GM18909 (cell line): ENCODE measurements around the gene BRINP3.
"Not testable (repeated sequence)": the region's sequence is repeated elsewhere in the genome, so short reads cannot be mapped to it uniquely, and the experiment has no call there.

Experiments used
- ATAC-seq: cut with Tn5 transposase; IDR thresholded peaks from one replicate; pipeline ENCODE4 v1.9.1; 2021; ENCODE audit warnings: mild to moderate bottlenecking; ENCODE audit not compliant: unreplicated experiment, poor library complexity

BRINP3 gene

DNA sequence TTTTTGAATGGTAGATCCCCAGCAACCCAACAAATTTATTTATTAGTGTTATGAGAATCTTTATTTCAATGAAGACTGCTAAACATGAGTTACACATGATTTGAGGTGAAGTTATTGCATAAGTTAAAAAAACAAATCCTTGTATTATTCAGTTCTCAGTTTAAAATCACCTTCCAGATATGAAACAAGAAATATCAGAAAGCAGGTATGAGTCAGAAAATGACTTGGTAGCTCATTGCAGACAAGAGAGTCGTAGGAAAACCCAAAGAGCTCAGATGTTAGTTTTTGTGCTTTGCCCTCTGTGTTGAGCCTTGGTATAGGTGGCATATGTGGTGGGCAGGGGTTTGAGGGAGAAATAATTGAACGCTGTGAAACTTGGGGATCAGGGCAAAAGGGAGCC, 339.4 kb downstream of the BRINP3 start:
- ATAC-seq: no peak

DNA sequence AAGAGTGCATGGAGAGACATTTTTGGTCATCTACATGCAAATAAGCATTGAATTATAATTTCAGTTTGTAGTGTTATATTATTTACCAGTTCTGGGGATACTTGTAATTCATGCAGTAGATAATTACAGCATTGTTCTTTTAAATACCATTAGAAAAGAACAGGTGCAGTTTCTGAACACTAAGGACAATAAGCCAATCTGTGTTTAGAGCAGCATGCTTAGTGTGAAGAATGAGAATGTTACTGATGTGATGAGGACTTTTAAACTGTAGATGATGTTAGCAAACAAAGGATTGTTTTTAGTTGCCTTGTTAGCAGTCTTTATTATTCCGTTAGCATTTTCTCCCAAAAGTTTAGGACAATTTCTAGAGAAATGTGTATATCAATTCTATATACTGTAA, 348.3 kb downstream of the BRINP3 start:
- ATAC-seq: no peak

DNA sequence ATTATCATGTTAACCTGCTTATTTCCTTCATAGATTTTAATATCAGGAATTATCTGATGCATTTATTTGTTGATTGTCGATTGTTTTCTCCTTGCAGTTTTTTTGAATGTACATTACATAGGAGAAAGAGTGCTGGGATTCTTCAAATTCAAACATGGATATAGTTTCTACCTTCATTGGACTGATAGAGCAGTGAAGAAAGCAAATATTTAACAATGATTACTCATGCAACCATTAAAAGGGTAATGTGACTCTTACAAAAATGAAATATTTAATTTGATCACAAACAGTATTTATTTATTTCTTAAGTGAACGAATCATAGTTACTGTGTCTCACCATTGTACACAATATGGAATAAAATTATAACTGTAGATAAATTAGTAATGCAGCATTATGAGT, 350.9 kb downstream of the BRINP3 start:
- ATAC-seq: no peak

DNA sequence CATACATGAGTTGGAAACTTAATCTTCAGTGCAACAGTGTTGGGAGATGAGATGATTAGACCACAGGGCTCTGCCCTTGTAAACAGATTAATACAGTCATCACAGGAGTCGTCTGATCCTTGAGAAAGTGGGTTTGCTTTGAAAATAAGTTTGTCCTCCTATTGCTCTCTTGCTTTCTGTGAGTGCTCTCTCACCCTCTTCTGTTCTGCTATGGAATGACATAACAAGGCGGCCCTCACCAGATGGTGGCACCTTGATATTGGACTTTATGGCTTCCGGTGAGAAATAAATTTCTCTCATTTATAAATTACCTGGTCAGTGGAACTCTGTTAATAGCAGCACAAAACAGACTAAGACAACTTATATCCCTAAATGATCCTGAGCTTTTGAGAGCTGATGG, 353.6 kb downstream of the BRINP3 start:
- no peak for ATAC-seq

DNA sequence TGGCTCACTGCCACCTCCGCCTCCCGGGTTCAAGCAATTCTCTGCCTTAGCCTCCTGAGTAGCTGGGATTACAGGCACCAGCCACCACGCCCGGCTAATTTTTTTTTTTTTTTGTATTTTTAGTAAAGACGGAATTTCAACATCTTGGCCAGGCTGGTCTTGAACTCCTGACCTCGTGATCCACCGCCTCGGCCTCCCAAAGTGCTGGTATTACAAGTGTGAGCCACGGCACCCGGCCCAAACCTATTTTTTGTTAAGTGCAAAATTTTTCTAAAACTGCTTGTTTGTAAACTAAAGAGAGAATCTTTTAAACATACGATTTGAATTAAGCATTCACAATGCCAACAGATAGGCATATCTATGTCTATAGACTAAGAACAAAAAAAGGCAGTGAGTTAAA, 357.1 kb downstream of the BRINP3 start:
- ATAC-seq: not testable (repeated sequence)

DNA sequence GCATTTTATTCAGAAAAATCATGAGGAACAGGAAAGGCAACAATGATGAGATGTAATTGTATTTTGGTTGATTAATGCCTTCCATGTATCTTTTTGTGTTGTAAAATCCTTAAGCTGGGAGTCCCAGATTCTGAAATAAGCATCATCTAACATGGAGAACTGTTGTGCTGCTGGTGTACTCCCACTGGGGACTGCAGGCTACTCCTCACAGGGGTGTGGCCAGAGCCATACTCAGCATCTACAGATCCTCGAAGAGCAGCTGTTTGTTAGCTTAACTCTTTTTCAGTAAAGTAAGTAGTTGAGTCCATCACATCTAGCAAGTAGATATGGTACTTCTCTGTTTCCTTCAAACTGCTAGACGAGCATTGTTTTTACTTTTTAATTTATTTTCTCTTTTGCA, 358.0 kb downstream of the BRINP3 start:
- no peak for ATAC-seq

DNA sequence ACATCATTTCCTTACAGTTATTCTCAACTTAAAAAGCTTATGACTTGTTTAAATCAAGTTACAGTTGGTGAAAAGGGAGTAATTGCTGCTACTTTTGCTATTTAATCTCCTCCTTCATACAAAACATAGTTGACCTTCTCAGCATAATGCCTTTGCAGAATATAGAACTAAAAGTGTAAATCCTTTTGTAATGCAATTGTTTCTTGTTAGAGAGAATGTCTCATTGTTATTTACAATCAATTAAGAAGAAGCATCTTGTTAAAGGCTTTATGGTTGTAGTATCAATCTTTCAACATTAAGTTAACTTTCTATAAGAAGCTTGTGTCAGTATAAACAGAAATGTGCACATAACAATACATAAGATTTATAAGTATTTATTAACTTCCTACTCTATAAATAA, 360.7 kb downstream of the BRINP3 start:
- ATAC-seq: no peak

DNA sequence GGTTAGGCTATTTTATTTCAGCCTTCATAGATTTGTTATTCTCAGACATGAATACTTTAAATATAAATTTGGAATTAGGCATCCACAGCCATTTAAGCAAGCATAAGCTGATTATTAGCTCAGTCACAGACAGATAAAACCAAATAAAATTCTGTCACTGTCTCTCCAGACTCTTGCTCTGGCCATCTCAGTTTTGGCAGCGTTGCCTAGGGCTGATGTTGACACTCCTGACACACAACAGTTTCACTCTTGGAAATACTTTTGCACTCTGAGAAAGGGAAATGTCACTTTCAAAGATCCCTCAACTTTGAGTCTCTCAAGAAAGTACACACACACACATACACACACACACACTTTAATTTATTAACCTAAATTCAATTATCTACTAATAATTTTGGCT, 372.7 kb downstream of the BRINP3 start:
- no peak for ATAC-seq

DNA sequence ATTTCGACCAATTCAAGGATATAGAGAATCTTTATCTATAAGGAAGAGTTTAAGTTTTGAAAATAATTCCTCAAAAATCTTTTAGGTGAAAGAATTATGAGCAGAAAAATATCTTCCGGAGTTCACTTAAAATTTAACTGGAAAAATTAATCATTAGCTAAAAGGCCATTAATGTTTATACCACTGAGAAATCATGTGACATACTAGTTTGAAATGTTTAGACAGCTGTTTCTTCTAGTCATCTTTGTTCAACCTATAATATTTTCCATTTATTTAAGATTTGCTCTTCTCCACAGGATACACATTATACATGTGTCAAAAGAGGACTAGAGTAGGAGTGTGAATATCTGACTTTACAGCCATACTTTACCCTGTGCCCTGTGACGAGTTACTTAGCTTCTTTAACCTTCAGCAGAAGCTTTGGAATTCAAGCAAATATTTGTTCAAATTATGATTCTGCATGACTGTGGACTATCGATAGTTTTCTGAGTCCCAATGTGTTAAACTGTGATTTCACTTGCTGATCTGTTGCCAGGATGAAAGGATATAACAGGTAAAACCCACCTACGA, 374.8 kb downstream of the BRINP3 start:
- no peak for ATAC-seq

DNA sequence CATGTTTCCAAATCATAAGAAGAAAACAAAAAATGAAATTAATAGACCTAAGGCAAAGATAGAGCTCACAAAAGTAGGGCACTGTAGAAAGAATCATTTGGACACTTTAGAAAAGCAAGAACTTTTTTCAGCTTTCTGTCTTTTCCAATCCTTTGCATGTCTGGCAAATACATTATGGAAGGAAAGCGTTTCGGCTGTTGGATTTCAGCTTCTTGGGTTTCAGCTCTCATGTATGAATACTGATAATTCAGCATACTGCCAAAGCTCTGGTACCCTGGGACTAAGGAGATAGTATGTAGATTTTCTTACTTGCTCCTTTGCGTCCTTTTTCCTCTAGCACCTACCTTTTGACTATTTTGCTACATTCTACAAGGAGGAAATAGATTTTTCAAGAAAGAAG, 375.9 kb downstream of the BRINP3 start:
- ATAC-seq: no peak

DNA sequence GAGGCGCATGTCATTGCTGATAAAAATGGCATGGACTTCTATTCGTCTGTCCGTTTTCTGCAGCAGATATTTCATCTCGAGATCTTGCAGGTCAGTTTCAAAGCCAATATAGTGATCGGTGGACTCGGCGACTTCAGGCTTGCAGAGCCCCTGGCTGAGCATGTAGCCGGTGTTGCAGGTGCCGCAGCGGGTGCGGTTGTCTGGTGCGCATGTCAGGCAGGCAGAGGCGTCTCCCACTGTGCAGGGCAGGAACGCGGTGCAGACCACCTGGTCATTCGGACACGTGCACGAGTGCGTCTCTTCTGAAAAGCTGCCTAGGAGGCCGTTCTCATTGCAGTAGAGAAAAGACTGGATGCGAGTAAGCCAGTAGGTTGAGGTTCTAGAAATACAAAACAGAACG, 378.9 kb downstream of the BRINP3 start:
- ATAC-seq: no peak

DNA sequence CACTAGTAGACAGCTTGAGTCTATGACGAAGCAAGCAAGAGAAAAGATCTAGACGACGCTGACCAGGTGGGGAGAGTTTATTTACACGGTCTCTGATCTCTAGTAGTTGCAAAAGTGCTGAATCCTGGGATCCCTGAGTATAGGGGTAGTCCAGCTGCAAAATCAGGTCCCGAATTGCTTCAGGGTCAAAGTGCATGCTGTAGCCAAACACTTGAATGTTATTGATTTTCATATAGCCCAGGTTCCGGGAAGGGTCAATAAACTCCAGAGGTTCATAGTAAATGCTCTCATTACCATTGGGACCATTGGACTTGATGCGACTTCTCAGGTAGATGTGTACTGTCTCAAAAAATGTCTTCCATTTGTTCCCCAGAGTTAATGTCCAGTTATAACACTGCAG, 379.6 kb downstream of the BRINP3 start:
- no peak for ATAC-seq

DNA sequence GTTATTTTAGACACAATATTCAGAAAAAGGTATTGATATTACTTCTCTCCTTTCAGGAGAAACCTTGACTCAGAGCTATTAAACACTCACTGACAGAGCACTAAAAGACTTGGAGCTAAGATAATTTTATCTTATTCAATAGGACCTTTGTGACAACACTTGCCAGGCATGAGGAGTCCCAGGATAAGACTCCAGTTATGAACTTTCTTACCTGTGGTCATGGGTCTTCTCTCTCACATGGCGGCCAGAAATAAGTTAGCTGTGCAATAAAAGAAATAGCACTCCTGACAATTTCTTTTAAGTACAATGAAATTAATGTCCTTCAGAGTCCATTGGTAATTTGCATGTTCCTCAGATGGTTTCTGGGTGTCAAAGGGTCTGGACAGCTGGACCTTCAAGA, 382.1 kb downstream of the BRINP3 start:
- no peak for ATAC-seq

DNA sequence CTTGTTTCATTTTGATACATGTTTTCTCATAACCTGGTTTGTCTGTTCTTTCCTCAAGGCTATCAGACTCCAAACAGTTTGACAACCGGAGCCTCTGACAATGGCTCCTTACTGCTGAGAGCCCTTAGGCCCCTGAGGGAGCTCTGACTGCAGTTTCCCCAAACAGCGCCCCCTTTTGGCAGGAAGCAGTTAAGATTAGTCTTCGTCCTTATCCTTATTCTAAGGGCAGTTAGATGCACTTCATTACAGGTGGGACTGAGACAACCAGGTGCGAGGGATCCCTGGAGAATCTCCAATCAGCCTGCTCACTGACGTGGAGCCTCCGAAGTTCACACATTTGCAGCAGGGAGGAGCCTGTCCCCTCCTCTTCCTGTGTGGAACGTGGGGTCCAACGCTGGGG, 393.1 kb downstream of the BRINP3 start:
- ATAC-seq: no peak

DNA sequence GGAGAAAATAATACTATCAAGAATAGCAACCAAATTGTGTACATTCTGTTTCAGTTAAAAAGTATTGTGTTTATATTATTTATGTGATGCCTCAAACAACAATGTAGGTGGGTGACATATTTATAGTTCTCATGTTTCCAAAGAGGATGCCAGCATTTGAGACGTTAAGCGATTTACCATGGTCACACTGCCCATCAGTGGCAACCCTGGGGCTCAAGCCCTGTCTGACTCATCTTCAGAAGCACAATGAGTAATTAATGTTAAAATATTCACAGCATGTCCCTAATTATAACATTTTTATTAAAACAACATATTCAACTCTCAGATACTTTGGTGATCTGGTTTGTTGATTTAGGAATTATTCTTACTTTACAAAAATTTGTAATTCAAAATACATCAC, 409.4 kb downstream of the BRINP3 start:
- no peak for ATAC-seq

DNA sequence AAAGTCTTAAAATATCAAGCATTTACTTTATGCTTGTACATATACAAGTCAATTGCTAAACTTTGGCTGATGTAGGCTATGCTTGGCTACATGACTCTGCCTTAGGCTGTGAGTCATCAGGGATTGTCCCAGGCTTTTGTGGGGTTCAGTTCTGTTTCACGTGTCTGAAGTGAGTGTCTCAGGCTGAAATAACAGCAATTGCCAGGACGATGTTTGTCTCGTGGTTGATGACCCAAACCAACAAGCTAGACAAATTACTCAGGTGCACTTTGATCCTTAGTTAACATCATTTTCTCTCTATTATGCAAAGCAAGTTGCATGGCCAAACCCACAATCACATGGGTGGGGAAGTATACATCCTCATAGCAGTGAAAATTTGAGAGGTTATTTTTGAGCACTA, 410.1 kb downstream of the BRINP3 start:
- no peak for ATAC-seq

DNA sequence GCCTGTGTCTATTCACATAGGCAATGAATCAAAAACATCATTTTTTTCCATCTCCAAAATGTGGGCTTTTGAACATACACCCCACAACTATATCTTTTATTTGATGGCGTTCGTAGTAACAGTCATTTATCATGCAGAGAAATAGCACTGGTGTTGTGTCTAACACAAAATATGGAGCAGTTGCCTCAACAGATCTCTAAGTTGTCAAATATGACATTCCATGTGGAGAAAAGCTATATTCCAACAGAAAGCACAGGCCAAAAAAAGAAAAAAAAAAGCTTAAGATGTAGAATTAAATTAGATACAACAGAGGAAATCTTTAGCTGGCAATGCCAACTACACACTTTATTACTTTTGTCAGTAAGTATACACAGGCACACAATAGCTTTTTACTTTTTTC, 411.7 kb downstream of the BRINP3 start:
- ATAC-seq: no peak

DNA sequence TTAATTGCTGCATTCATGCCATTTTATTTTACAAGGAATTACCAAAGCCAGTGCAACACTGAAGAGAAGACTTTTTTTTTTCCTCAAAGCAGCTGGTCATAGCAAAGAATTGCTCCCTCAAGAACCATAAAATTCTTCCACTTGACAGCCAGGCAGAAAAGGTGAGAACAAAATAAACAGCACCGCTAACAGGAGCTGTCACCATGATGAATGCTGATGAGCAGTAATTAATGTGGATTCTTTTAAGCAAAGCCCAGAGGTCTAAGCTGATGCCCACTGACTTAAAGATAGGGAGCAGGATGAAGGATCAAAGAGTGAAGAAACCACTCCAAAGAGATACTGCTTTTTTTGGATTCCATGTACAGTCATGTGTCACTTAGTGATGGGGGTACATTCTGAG, 428.4 kb downstream of the BRINP3 start:
- ATAC-seq: no peak
